ENCODE results near the gene C2CD4D. TPM values are rescaled to one million over a fixed set of nuclear protein-coding genes. Genes with fewer than 3 reads are reported as not detected.
"Not testable (repeated sequence)": the region's sequence is repeated elsewhere in the genome, so short reads cannot be mapped to it uniquely, and the experiment has no call there.

C2CD4D gene
- not detected for total RNA-seq

- DNase-seq, result peak; percentile 74
Observed at GRCh38 chr1:151839457-151840403, at the start of gene C2CD4D. TSS of gene C2CD4D (minus strand) at chr1:151839820. CDS start at chr1:151838989, 831 bp downstream.

- DNase-seq, result peak; percentile 16
Observed at GRCh38 chr1:151888972-151889570, 49.5 kb upstream of the C2CD4D start.

GRCh38 chr1:151887028-151887427, 47.4 kb upstream of the C2CD4D start:
- DNase-seq, result no peak

GRCh38 chr1:151885479-151885878, 45.9 kb upstream of the C2CD4D start:
- no peak for DNase-seq

- not testable (repeated sequence) for DNase-seq
Observed at GRCh38 chr1:151884879-151885278, 45.3 kb upstream of the C2CD4D start.

- DNase-seq, result not testable (repeated sequence)
Observed at GRCh38 chr1:151884445-151884844, 44.8 kb upstream of the C2CD4D start.

- DNase-seq, result not testable (repeated sequence)
Observed at GRCh38 chr1:151883898-151884297, 44.3 kb upstream of the C2CD4D start.

- not testable (repeated sequence) for DNase-seq
Observed at GRCh38 chr1:151882918-151883317, 43.3 kb upstream of the C2CD4D start.

- DNase-seq, result no peak
Observed at GRCh38 chr1:151882466-151882865, 42.8 kb upstream of the C2CD4D start.

- no peak for DNase-seq
Observed at GRCh38 chr1:151881479-151881878, 41.9 kb upstream of the C2CD4D start.

- DNase-seq, result no peak
Observed at GRCh38 chr1:151875419-151876097, 35.9 kb upstream of the C2CD4D start.

GRCh38 chr1:151872776-151873175, 33.2 kb upstream of the C2CD4D start:
- not testable (repeated sequence) for DNase-seq

GRCh38 chr1:151871284-151872030, 31.8 kb upstream of the C2CD4D start:
- peak; percentile 27 for DNase-seq

GRCh38 chr1:151868486-151868885, 28.9 kb upstream of the C2CD4D start:
- peak; percentile 31 for DNase-seq

GRCh38 chr1:151867765-151868411, 28.3 kb upstream of the C2CD4D start:
- DNase-seq, result no peak

- no peak for DNase-seq
Observed at GRCh38 chr1:151867321-151867720, 27.7 kb upstream of the C2CD4D start.

GRCh38 chr1:151864411-151864810, 24.8 kb upstream of the C2CD4D start:
- no peak for DNase-seq

- DNase-seq, result no peak
Observed at GRCh38 chr1:151862604-151863003, 23.0 kb upstream of the C2CD4D start.

- no peak for DNase-seq
Observed at GRCh38 chr1:151860504-151861187, 21.0 kb upstream of the C2CD4D start.

GRCh38 chr1:151859891-151860293, 20.3 kb upstream of the C2CD4D start:
- DNase-seq, result no peak
